K562 (cell line): ENCODE results near the gene MECP2. TPM values are rescaled to one million over a fixed set of nuclear protein-coding genes. Genes with fewer than 3 reads are reported as not detected.

Source experiments
- ATAC-seq: fragments of 200-7000 bp; cut with Tn5 transposase; 3 replicates; pipeline ENCODE4 v1.9.1; 2020; ENCODE audit warnings: moderate library complexity
- BruUV-seq: library from RNA; stranded (reverse); fragments of 400-500 nt; replicated peaks from 2 replicates; lab custom pipeline; 2021; lab: Mats Ljungman, UMichigan
- CTCF ChIA-PET: fragments of 300-600 bp; formaldehyde crosslinking; extraction: SDS; loops from one replicate; lab custom pipeline; 2021; ENCODE audit warnings: low intra/inter-chr PET ratio; lab: Yijun Ruan, JAX
- POLR2A ChIA-PET: fragments of 300-600, 350-650 bp; sonication (Branson Sonifier 250); formaldehyde crosslinking; extraction: SDS; loops from one replicate; lab custom pipeline; 2021; ENCODE audit warnings: antibody characterized with exemption, inconsistent platforms; lab: Yijun Ruan, JAX
- DNase-seq, 4 experiments: peaks; one replicate each; pipeline versions ENCODE4 v3.0.0 to v3.0.0-alpha.2; 2011 to 2018; ENCODE audit warnings: low spot score in 3 of 4, mixed read lengths in 3 of 4; ENCODE audit errors: extremely low read depth in 1 of 4
- FAIRE-seq: peaks from 2 replicates; lab custom pipeline; 2011; peaks lifted over from hg19 to GRCh38; lab: Jason Lieb, UNC
- H2AFZ ChIP-seq: 2 replicates; pipeline ENCODE4 v1.6.0; 2011; ENCODE audit warnings: low read depth, low read length, control low read depth, inconsistent platforms
- H3K27ac ChIP-seq: fragments of 200-600 bp; 3 replicates; pipeline ENCODE4 v1.8.0; 2011; ENCODE audit warnings: low read depth, mild to moderate bottlenecking, control low read depth, inconsistent platforms, low read length, moderate library complexity, mixed read lengths; ENCODE audit errors: extremely low read depth
- H3K27me3 ChIP-seq, 2 experiments: fragments of 300-600 bp in 1 of 2; 2 replicates in 1 of 2; 3 replicates in 1 of 2; pipeline versions ENCODE4 v1.6.0 to v1.8.0; 2011; ENCODE audit warnings: inconsistent platforms in 2 of 2, low read length in 2 of 2, mild to moderate bottlenecking in 1 of 2, mixed read lengths in 1 of 2, moderate library complexity in 1 of 2; ENCODE audit not compliant: control insufficient read depth in 2 of 2, insufficient read depth in 2 of 2
- H3K36me3 ChIP-seq: fragments of 300-600 bp; 3 replicates; pipeline ENCODE4 v1.8.0; 2011; ENCODE audit warnings: mild to moderate bottlenecking, low read length, inconsistent platforms; ENCODE audit not compliant: control insufficient read depth, insufficient read depth
- H3K4me1 ChIP-seq, 2 experiments: fragments of 200-600 bp in 1 of 2; replicated peaks in 1 of 2; 2 replicates in 1 of 2; 3 replicates in 1 of 2; pipeline versions ENCODE4 v1.5.1 to v1.8.0; 2011; ENCODE audit warnings: inconsistent platforms in 2 of 2, low read length in 2 of 2, mild to moderate bottlenecking in 1 of 2, mixed read lengths in 1 of 2, moderate library complexity in 1 of 2; ENCODE audit not compliant: control insufficient read depth in 2 of 2, insufficient read depth in 2 of 2
- H3K4me2 ChIP-seq: 2 replicates; pipeline ENCODE4 v1.6.1; 2011; ENCODE audit warnings: low read length, control low read depth, inconsistent platforms, mixed read lengths; ENCODE audit not compliant: insufficient read depth
- H3K4me3 ChIP-seq: fragments of 200-600 bp; sonication (generic), shearing (Covaris generic); 2 replicates; pipeline ENCODE4 v1.5.1; 2016; ENCODE audit warnings: control low read depth, inconsistent platforms
- H3K79me2 ChIP-seq: fragments of 200-600 bp; 3 replicates; pipeline ENCODE4 v1.8.0; 2011; ENCODE audit warnings: low read length, inconsistent platforms; ENCODE audit not compliant: control insufficient read depth, insufficient read depth
- H3K9ac ChIP-seq, 2 experiments: 2 replicates each; pipeline versions ENCODE4 v1.6.0 to v1.6.1; 2011; ENCODE audit warnings: low read depth in 2 of 2, low read length in 2 of 2, control low read depth in 1 of 2, inconsistent platforms in 1 of 2, mild to moderate bottlenecking in 1 of 2, mixed read lengths in 1 of 2; ENCODE audit not compliant: insufficient read depth in 1 of 2
- H3K9me1 ChIP-seq: one replicate; pipeline ENCODE4 v1.6.0; 2011; ENCODE audit warnings: inconsistent platforms, mild to moderate bottlenecking, low read length, moderate library complexity; ENCODE audit not compliant: control insufficient read depth, insufficient read depth
- H3K9me3 ChIP-seq: replicated peaks from 2 replicates; pipeline ENCODE4 v1.5.1; 2011; ENCODE audit warnings: low read depth, low read length, inconsistent platforms; ENCODE audit not compliant: control insufficient read depth, insufficient read depth
- H4K20me1 ChIP-seq: replicated peaks from 2 replicates; pipeline ENCODE4 v1.6.1; 2011; ENCODE audit warnings: low read length, inconsistent platforms, mixed read lengths; ENCODE audit not compliant: control insufficient read depth, insufficient read depth
- CHD1 ChIP-seq: fragments of 200-600 bp; sonication (generic); IDR thresholded peaks from one replicate; pipeline ENCODE4 v1.6.1; 2012; ENCODE audit warnings: mild to moderate bottlenecking, moderate library complexity, low read length, inconsistent platforms
- MGA ChIP-seq: fragments of 450-650 bp; IDR thresholded peaks from 2 replicates; pipeline ENCODE4 v1.6.1; 2016; ENCODE audit warnings: mild to moderate bottlenecking, moderate library complexity
- NBN ChIP-seq: fragments of 450-650 bp; IDR thresholded peaks from 2 replicates; pipeline ENCODE4 v1.6.1; 2016; ENCODE audit warnings: low read depth, mild to moderate bottlenecking
- POLR2A ChIP-seq: fragments of 450-650 bp; conservative IDR thresholded peaks from 2 replicates; pipeline ENCODE4 v1.6.1; 2016
- ZNF592 ChIP-seq: fragments of 450-650 bp; IDR thresholded peaks from 2 replicates; pipeline ENCODE4 v1.6.1; 2017; ENCODE audit warnings: antibody characterized with exemption, mild to moderate bottlenecking
- WGBS: fragments of 100-300 bp; shearing (Covaris generic); methylation state at CpG from one replicate; pipeline ENCODE4 v1.1.6; 2016; ENCODE audit warnings: low coverage, mixed read lengths; ENCODE audit not compliant: insufficient coverage; ENCODE audit errors: missing lambda C conversion rate; 5-methylcytosine and 5-hydroxymethylcytosine counted together
- in situ Hi-C: fragments of 300-500 bp; cut with MboI; formaldehyde crosslinking; loops from 4 replicates; pipeline ENCODE4 v1.15.0; 2018; ENCODE audit warnings: inconsistent platforms, mixed read lengths
- intact Hi-C: fragments of 100-400 bp; cut with micrococcal nuclease; formaldehyde crosslinking; loops from 2 replicates; pipeline ENCODE4 v1.14.2; 2022
- polyA plus RNA-seq, 8 experiments: library from polyadenylated mRNA; depleted of rRNA in 4 of 8; stranded (reverse) in 5 of 8; unstranded in 3 of 8; fragments of >200 nt; fragmentation: Nextera tagmentation in 2 of 8; fragmentation: Illumina TruSeq in 1 of 8; extraction: Ambion mirVana in 2 of 8; extraction: Trizol in 1 of 8; gene quantifications; 2 replicates each; pipeline versions ENCODE4 v1.2.1 to v1.2.3, GENCODE V29; 2011 to 2014; ENCODE audit warnings: inconsistent platforms in 1 of 8, missing spikeins in 1 of 8
- total RNA-seq, 7 experiments: library from RNA; depleted of rRNA in 6 of 7; stranded (reverse); fragments of >200 nt in 6 of 7; fragmentation: Illumina TruSeq in 2 of 7; extraction: Trizol in 2 of 7; gene quantifications; 2 replicates each; pipeline versions ENCODE4 v1.2.1 to v1.2.3, GENCODE V29; 2011 to 2021; ENCODE audit warnings: low replicate concordance in 1 of 7

MECP2 gene
- total and polyA plus RNA-seq, 9 of the 15 experiments (the other 6 are each of a cell fraction or from before 2014, with no cell fraction given): 2.1 to 50.9 (median 30.5) TPM

DNA sequence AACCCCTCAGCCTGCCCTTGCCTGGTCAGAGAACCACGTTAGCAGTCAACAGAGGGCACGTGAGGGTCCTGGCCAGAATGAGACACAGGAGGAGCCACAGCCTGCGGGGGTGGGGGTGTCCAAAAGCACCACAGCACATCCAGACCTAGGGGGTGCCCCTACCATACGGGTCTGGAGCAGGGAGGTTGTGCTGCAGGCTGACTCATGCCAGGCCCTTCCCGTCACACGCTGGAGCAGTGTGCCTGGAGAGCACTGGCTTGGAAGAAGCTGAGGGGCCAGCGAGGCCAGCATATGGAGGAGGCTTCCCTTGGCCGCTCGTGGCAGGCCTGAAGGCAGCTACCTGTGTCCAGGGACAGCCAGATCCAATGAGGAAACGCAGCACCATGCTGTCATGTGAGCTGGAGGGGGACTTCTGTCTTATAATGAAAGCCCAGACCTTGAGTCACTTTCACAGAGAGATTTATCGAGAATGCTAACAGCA is 76.3 kb downstream of the MECP2 start:
- intact Hi-C loops: loop anchor here (2.0 to 5.0 kb wide), 2 partner anchors 50 to 71 kb away; partner anchors contain the start of gene HCFC1
- ATAC-seq (peak; percentile 8), DNase-seq (peak in 3 of 4 experiments; percentile 25 to 35 (median 27)), FAIRE-seq (peak; percentile 69)
- Histone ChIP-seq H2AFZ (no peak overlapping the region), H3K9me1 (no peaks in the 10 kb centered on the region), H3K79me2 (peaks cover 55% of the 10 kb centered on the region), H3K27ac (peak overlapping the region; percentile 92; the same call in 2 of the 3 replicates), H4K20me1 (no peaks in the 10 kb centered on the region), H3K9ac (peak overlapping the region; percentile 95 to 99), H3K4me1 (peaks cover 21 to 75% of the 10 kb centered on the region in 2 experiments), H3K4me2 (peak overlapping the region; percentile 76), H3K36me3 (peaks cover 38% of the 10 kb centered on the region), H3K27me3 (no peaks in the 10 kb centered on the region), H3K4me3 (0 out of 2 replicates have a peak overlapping the region, but pooled peaks have one; percentile 81), H3K9me3 (no peaks in the 10 kb centered on the region)
- no TSS peak for BruUV-seq
- in situ Hi-C loops: no loop called here
- WGBS: 44% methylated on average over 9 of the region's 11 CpGs
- CTCF ChIA-PET: no interaction called here
- POLR2A ChIA-PET: interaction anchor here (1.0 to 1.9 kb wide), 5 partner anchors 8 to 123 kb away, joined by 3 to 6 read pairs (median 4); no protein-coding TSS in a partner anchor
- TF ChIP-seq CHD1 (peak; percentile 38), NBN (no peak), MGA (peak; percentile 43; the same call in 1 of the 2 replicates), POLR2A (0 out of 2 replicates have a peak, but pooled peaks have one; percentile 18), ZNF592 (peak; percentile 72)
